Liver (tissue), 9 donors: ENCODE measurements around the gene BARHL1. TPM values are rescaled to one million over a fixed set of nuclear protein-coding genes. Genes with fewer than 3 reads are reported as not detected.

Experiments
- DNase-seq: peaks from one replicate; pipeline ENCODE4 v3.0.0-alpha.2; 2017; ENCODE audit warnings: low spot score
- H3K27ac ChIP-seq, 2 donors: one replicate each; pipeline ENCODE4 v1.7.0; 2013; ENCODE audit warnings: inconsistent platforms in 2 of 2, low read length in 2 of 2, control low read depth in 1 of 2, low read depth in 1 of 2, mild to moderate bottlenecking in 1 of 2
- H3K27me3 ChIP-seq, 4 donors: one replicate each; pipeline versions ENCODE4 v1.6.1 to v1.7.0; 2013; ENCODE audit warnings: low read length in 3 of 4, inconsistent platforms in 1 of 4, mild to moderate bottlenecking in 1 of 4, moderate library complexity in 1 of 4; ENCODE audit not compliant: control insufficient read depth in 4 of 4, insufficient read depth in 4 of 4
- H3K36me3 ChIP-seq, 4 donors: one replicate each; pipeline versions ENCODE4 v1.6.1 to v1.7.0; 2013; ENCODE audit warnings: low read length in 3 of 4, mild to moderate bottlenecking in 3 of 4, low read depth in 1 of 4, moderate library complexity in 1 of 4; ENCODE audit not compliant: control insufficient read depth in 4 of 4, insufficient read depth in 3 of 4
- H3K4me1 ChIP-seq, 4 donors: one replicate each; pipeline versions ENCODE4 v1.6.1 to v1.7.0; 2013; ENCODE audit warnings: low read length in 3 of 4, mild to moderate bottlenecking in 3 of 4, moderate library complexity in 1 of 4; ENCODE audit not compliant: control insufficient read depth in 4 of 4, insufficient read depth in 4 of 4
- H3K4me3 ChIP-seq, 3 donors: one replicate each; pipeline versions ENCODE4 v1.6.1 to v1.7.0; 2013; ENCODE audit warnings: low read length in 3 of 3, control low read depth in 1 of 3, low read depth in 1 of 3, mild to moderate bottlenecking in 1 of 3
- H3K9ac ChIP-seq, 2 donors: one replicate each; pipeline ENCODE4 v1.7.0; 2013; ENCODE audit warnings: low read length in 2 of 2, mild to moderate bottlenecking in 2 of 2, moderate library complexity in 2 of 2, control low read depth in 1 of 2, low read depth in 1 of 2
- H3K9me3 ChIP-seq, 4 donors: one replicate each; pipeline versions ENCODE4 v1.6.1 to v1.7.0; 2013; ENCODE audit warnings: low read length in 3 of 4; ENCODE audit not compliant: control insufficient read depth in 4 of 4
- ATF3 ChIP-seq: IDR thresholded peaks from 2 replicates; pipeline ENCODE4 v1.6.1; 2016; ENCODE audit warnings: antibody characterized with exemption
- CTCF ChIP-seq: fragments of 150-350 bp; IDR thresholded peaks from 2 replicates; pipeline ENCODE4 v1.5.1; 2017; ENCODE audit warnings: improper control_type of control experiment, low read depth, low read length; ENCODE audit not compliant: missing input control
- EGR1 ChIP-seq, 2 donors: IDR thresholded peaks; 2 replicates each; pipeline ENCODE4 v1.6.1; 2016 to 2018; ENCODE audit warnings: antibody characterized with exemption in 2 of 2, low read depth in 2 of 2
- FOXA1 ChIP-seq: IDR thresholded peaks from 2 replicates; pipeline ENCODE4 v1.6.1; 2016; ENCODE audit warnings: antibody characterized with exemption
- FOXA2 ChIP-seq: IDR thresholded peaks from 2 replicates; pipeline ENCODE4 v1.6.1; 2016; ENCODE audit warnings: antibody characterized with exemption
- GABPA ChIP-seq, 2 donors: IDR thresholded peaks in 1 of 2; conservative IDR thresholded peaks in 1 of 2; 2 replicates each; pipeline ENCODE4 v1.6.1; 2016; ENCODE audit warnings: antibody characterized with exemption in 2 of 2, mild to moderate bottlenecking in 1 of 2, moderate library complexity in 1 of 2
- HNF4A ChIP-seq, 2 donors: conservative IDR thresholded peaks; 2 replicates each; pipeline ENCODE4 v1.6.1; 2016; ENCODE audit warnings: antibody characterized with exemption in 2 of 2, mild to moderate bottlenecking in 2 of 2
- HNF4G ChIP-seq: IDR thresholded peaks from 2 replicates; pipeline ENCODE4 v1.6.1; 2016; ENCODE audit warnings: antibody characterized with exemption
- JUND ChIP-seq, 2 donors: IDR thresholded peaks; 2 replicates each; pipeline ENCODE4 v1.6.1; 2016; ENCODE audit warnings: antibody characterized with exemption in 2 of 2
- NR2F2 ChIP-seq: IDR thresholded peaks from 2 replicates; pipeline ENCODE4 v1.6.1; 2016; ENCODE audit warnings: antibody characterized with exemption
- RAD21 ChIP-seq, 2 donors: IDR thresholded peaks; 2 replicates each; pipeline ENCODE4 v1.6.1; 2016; ENCODE audit warnings: antibody characterized with exemption in 2 of 2, mild to moderate bottlenecking in 2 of 2
- RXRA ChIP-seq, 2 donors: IDR thresholded peaks; 2 replicates each; pipeline ENCODE4 v1.6.1; 2017 to 2018; ENCODE audit warnings: antibody characterized with exemption in 2 of 2, mild to moderate bottlenecking in 1 of 2
- SP1 ChIP-seq: IDR thresholded peaks from 2 replicates; pipeline ENCODE4 v1.6.1; 2018; ENCODE audit warnings: antibody characterized with exemption, mild to moderate bottlenecking
- TAF1 ChIP-seq: conservative IDR thresholded peaks from 2 replicates; pipeline ENCODE4 v1.6.1; 2016; ENCODE audit warnings: antibody characterized with exemption, mild to moderate bottlenecking
- YY1 ChIP-seq: IDR thresholded peaks from 2 replicates; pipeline ENCODE4 v1.6.1; 2016; ENCODE audit warnings: antibody characterized with exemption, mild to moderate bottlenecking
- ZBTB33 ChIP-seq: IDR thresholded peaks from 2 replicates; pipeline ENCODE4 v1.6.1; 2016; ENCODE audit warnings: antibody characterized with exemption
- WGBS: extraction: QIAGEN DNeasy Blood & Tissue Kit; methylation state at CpG from one replicate; pipeline ENCODE4 v1.1.7; 2013; 5-methylcytosine and 5-hydroxymethylcytosine counted together
- polyA plus RNA-seq, 2 donors: library from polyadenylated mRNA; stranded (reverse) in 1 of 2; unstranded in 1 of 2; fragments of 200-250 nt in 1 of 2; fragments of >200 nt in 1 of 2; fragmentation: Nextera tagmentation in 1 of 2; extraction: Ambion mirVana in 1 of 2; gene quantifications; one replicate each; pipeline versions ENCODE4 v1.2.1 to v1.2.3, GENCODE V29; 2013 to 2015
- total RNA-seq, 2 donors: library from RNA; depleted of rRNA; stranded (reverse); fragments of >200 nt; gene quantifications; one replicate each; pipeline ENCODE4 v1.2.3, GENCODE V29; 2014
- TF ChIP-seq, protein P1 (sequence below): IDR thresholded peaks from 2 replicates; pipeline ENCODE4 v1.6.1; 2016; ENCODE audit warnings: antibody characterized with exemption, mild to moderate bottlenecking
- TF ChIP-seq, protein P2 (sequence below): IDR thresholded peaks from 2 replicates; pipeline ENCODE4 v1.6.1; 2016; ENCODE audit warnings: antibody characterized with exemption
- donor health status: healthy.
- donor health status: healthy.
- donor health status: healthy.
- donor health status: healthy.
- donor health status: healthy.

The BARHL1 gene
- total and polyA plus RNA-seq, 4 donors: not detected

GRCh38 chr9:132575811-132576210 lies 6.6 kb upstream of the BARHL1 start:
- Histone ChIP-seq H3K4me1 (peaks cover 0 to 4% (median 2%) of the 10 kb centered on the region in 4 donors), H3K27me3 (peaks cover 0 to 16% (median 7%) of the 10 kb centered on the region in 4 donors), H3K9me3 (no peaks in the 10 kb centered on the region), H3K9ac (no peak overlapping the region), H3K27ac (no peak overlapping the region), H3K4me3 (no peak overlapping the region), H3K36me3 (no peaks in the 10 kb centered on the region)
- WGBS: 83% methylated on average over 5 of the region's 5 CpGs
- no peak for DNase-seq
- TF ChIP-seq HNF4G: no peak
- no peak for TF ChIP-seq JUND (IDR thresholded peaks at IDR 0.05)
- TF ChIP-seq YY1: no peak
- TF ChIP-seq RAD21 (IDR thresholded peaks at IDR 0.05): no peak
- TF ChIP-seq ZBTB33: no peak
- no peak for TF ChIP-seq FOXA2
- TF ChIP-seq SP1: no peak
- no peak for TF ChIP-seq TAF1
- TF ChIP-seq, protein P1, sequence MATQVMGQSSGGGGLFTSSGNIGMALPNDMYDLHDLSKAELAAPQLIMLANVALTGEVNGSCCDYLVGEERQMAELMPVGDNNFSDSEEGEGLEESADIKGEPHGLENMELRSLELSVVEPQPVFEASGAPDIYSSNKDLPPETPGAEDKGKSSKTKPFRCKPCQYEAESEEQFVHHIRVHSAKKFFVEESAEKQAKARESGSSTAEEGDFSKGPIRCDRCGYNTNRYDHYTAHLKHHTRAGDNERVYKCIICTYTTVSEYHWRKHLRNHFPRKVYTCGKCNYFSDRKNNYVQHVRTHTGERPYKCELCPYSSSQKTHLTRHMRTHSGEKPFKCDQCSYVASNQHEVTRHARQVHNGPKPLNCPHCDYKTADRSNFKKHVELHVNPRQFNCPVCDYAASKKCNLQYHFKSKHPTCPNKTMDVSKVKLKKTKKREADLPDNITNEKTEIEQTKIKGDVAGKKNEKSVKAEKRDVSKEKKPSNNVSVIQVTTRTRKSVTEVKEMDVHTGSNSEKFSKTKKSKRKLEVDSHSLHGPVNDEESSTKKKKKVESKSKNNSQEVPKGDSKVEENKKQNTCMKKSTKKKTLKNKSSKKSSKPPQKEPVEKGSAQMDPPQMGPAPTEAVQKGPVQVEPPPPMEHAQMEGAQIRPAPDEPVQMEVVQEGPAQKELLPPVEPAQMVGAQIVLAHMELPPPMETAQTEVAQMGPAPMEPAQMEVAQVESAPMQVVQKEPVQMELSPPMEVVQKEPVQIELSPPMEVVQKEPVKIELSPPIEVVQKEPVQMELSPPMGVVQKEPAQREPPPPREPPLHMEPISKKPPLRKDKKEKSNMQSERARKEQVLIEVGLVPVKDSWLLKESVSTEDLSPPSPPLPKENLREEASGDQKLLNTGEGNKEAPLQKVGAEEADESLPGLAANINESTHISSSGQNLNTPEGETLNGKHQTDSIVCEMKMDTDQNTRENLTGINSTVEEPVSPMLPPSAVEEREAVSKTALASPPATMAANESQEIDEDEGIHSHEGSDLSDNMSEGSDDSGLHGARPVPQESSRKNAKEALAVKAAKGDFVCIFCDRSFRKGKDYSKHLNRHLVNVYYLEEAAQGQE: no peak
- TF ChIP-seq FOXA1: no peak
- no peak for TF ChIP-seq ATF3
- TF ChIP-seq, protein P2, sequence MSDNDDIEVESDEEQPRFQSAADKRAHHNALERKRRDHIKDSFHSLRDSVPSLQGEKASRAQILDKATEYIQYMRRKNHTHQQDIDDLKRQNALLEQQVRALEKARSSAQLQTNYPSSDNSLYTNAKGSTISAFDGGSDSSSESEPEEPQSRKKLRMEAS: no peak
- TF ChIP-seq HNF4A (conservative IDR thresholded peaks at IDR 0.05): no peak
- no peak for TF ChIP-seq EGR1 (IDR thresholded peaks at IDR 0.05; ENCODE audit: low read depth in 2 of 2)
- TF ChIP-seq RXRA (IDR thresholded peaks at IDR 0.05): no peak
- TF ChIP-seq CTCF: no peak
- TF ChIP-seq GABPA (IDR thresholded peaks at IDR 0.05 in 1 of 2, conservative IDR thresholded peaks at IDR 0.05 in 1 of 2): no peak
- TF ChIP-seq NR2F2: no peak
